ENCODE results near the gene HRC. TPM values are rescaled to one million over a fixed set of nuclear protein-coding genes. Genes with fewer than 3 reads are reported as not detected.

HRC gene
- polyA plus RNA-seq, 1 of the 3 experiments (the other 2 are of a cell fraction) = not detected

- TF ChIP-seq RAD21 (IDR thresholded peaks at IDR 0.05; ENCODE audit: low read length) (no peak), MXI1 (IDR thresholded peaks at IDR 0.05; ENCODE audit: low read depth, low read length) (no peak), EZH2phosphoT487 (IDR thresholded peaks at IDR 0.05; ENCODE audit: borderline replicate concordance, low read depth) (no peak), PBX3 (IDR thresholded peaks at IDR 0.05) (no peak), MEF2A (IDR thresholded peaks at IDR 0.05; ENCODE audit: borderline replicate concordance, low read depth) (no peak), REST (IDR thresholded peaks at IDR 0.05; ENCODE audit: low read depth, low read length) (no peak), JUND (IDR thresholded peaks at IDR 0.05) (no peak), SMC3 (IDR thresholded peaks at IDR 0.05; ENCODE audit: low read depth, low read length) (no peak), SIN3A (IDR thresholded peaks at IDR 0.05; ENCODE audit: borderline replicate concordance, low read depth, low read length) (no peak), NFIC (IDR thresholded peaks at IDR 0.05; ENCODE audit: borderline replicate concordance) (no peak), POLR2AphosphoS5 (IDR thresholded peaks at IDR 0.05; ENCODE audit: low read depth, low read length) (no peak), FOXJ3 (CRISPR knock-in tag; IDR thresholded peaks at IDR 0.05) (no peak), TAF1 (IDR thresholded peaks at IDR 0.05; ENCODE audit: borderline replicate concordance, low read depth, low read length) (no peak), RXRA (IDR thresholded peaks at IDR 0.05; ENCODE audit: borderline replicate concordance, low read depth) (no peak)
- TF ChIP-seq, protein P1, sequence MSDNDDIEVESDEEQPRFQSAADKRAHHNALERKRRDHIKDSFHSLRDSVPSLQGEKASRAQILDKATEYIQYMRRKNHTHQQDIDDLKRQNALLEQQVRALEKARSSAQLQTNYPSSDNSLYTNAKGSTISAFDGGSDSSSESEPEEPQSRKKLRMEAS (IDR thresholded peaks at IDR 0.05; ENCODE audit: low read depth) = no peak
- TF ChIP-seq, protein P2, sequence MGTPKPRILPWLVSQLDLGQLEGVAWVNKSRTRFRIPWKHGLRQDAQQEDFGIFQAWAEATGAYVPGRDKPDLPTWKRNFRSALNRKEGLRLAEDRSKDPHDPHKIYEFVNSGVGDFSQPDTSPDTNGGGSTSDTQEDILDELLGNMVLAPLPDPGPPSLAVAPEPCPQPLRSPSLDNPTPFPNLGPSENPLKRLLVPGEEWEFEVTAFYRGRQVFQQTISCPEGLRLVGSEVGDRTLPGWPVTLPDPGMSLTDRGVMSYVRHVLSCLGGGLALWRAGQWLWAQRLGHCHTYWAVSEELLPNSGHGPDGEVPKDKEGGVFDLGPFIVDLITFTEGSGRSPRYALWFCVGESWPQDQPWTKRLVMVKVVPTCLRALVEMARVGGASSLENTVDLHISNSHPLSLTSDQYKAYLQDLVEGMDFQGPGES (IDR thresholded peaks at IDR 0.05; ENCODE audit: low read depth, low read length) = no peak
- POLR2A ChIA-PET = no interaction called here
- no peak overlapping the region for H3K9ac ChIP-seq
Observed at GRCh38 chr19:49180659-49181058, 25.5 kb upstream of the HRC start.

More at GRCh38 chr19:49180659-49181058, 25.5 kb upstream of the HRC start:
- no peaks in the 10 kb centered on the region for H4K20me1 ChIP-seq (ENCODE audit: insufficient read depth)
- no peaks in the 10 kb centered on the region for H3K9me3 ChIP-seq
- H2AFZ ChIP-seq (ENCODE audit: low read depth) = no peak overlapping the region
- DNase-seq = no peak
- no peaks in the 10 kb centered on the region for H3F3A ChIP-seq (replicated peaks; ENCODE audit: insufficient read depth)
- peaks cover 0 to 17% of the 10 kb centered on the region in 2 experiments for H3K36me3 ChIP-seq (replicated peaks in 1 of 2; ENCODE audit: control insufficient read depth in 1 of 2, insufficient read depth in 2 of 2, low read length in 1 of 2)
- CTCF ChIA-PET = interaction anchor here (1.3 kb wide), 1 partner anchor 17 kb away, joined by 8 read pairs; no protein-coding TSS in a partner anchor
- no peaks in the 10 kb centered on the region for H3K4me1 ChIP-seq (ENCODE audit: control insufficient read depth in 1 of 2, insufficient read depth in 2 of 2, low read depth in 1 of 2, low read length in 1 of 2)
- H3K27me3 ChIP-seq (ENCODE audit: insufficient read depth) = no peaks in the 10 kb centered on the region
- H3K9me2 ChIP-seq = no peaks in the 10 kb centered on the region
- H3K79me2 ChIP-seq (ENCODE audit: insufficient read depth) = no peaks in the 10 kb centered on the region
- no peak overlapping the region for H3K27ac ChIP-seq (ENCODE audit: low read depth in 2 of 2, low read length in 1 of 2)
- H3K4me3 ChIP-seq (ENCODE audit: low read depth in 2 of 2, low read length in 1 of 2) = no peak overlapping the region
- 86% methylated on average over 4 of the region's 4 CpGs for WGBS (ENCODE audit: low lambda C conversion rate)
- no peak overlapping the region for H3K4me2 ChIP-seq
